Stimulated activated naive CD8-positive, alpha-beta T cell treated with anti-CD3 and anti-CD28 coated beads, Interleukin-15, amount 100 ng/mL, for 72 hours (primary cell): ENCODE data around the gene STXBP2.

Experiments
- ATAC-seq: fragments of 150-1000 bp; cut with Tn5 transposase; 2 replicates; pipeline ENCODE4 v1.10.0; 2021; ENCODE audit warnings: mild to moderate bottlenecking, moderate library complexity
- DNase-seq, 2 donors: peaks; one replicate each; pipeline ENCODE4 v3.0.0; 2021 to 2022
- H3K27ac Mint-ChIP-seq, 2 donors: one replicate each; pipeline ENCODE4 v1.8.0; 2022; ENCODE audit warnings: mild to moderate bottlenecking in 2 of 2, mixed read lengths in 2 of 2, moderate library complexity in 2 of 2
- H3K27me3 Mint-ChIP-seq: one replicate; pipeline ENCODE4 v1.8.0; 2022; ENCODE audit warnings: mixed read lengths
- H3K4me1 Mint-ChIP-seq: one replicate; pipeline ENCODE4 v1.8.0; 2022; ENCODE audit warnings: mild to moderate bottlenecking, mixed read lengths
- H3K4me3 Mint-ChIP-seq, 2 donors: one replicate each; pipeline ENCODE4 v1.8.0; 2022; ENCODE audit warnings: mild to moderate bottlenecking in 2 of 2, mixed read lengths in 2 of 2, moderate library complexity in 1 of 2
- H3K9me3 Mint-ChIP-seq, 2 donors: one replicate each; pipeline ENCODE4 v1.8.0; 2022; ENCODE audit warnings: mixed read lengths in 2 of 2

The STXBP2 gene

DNA sequence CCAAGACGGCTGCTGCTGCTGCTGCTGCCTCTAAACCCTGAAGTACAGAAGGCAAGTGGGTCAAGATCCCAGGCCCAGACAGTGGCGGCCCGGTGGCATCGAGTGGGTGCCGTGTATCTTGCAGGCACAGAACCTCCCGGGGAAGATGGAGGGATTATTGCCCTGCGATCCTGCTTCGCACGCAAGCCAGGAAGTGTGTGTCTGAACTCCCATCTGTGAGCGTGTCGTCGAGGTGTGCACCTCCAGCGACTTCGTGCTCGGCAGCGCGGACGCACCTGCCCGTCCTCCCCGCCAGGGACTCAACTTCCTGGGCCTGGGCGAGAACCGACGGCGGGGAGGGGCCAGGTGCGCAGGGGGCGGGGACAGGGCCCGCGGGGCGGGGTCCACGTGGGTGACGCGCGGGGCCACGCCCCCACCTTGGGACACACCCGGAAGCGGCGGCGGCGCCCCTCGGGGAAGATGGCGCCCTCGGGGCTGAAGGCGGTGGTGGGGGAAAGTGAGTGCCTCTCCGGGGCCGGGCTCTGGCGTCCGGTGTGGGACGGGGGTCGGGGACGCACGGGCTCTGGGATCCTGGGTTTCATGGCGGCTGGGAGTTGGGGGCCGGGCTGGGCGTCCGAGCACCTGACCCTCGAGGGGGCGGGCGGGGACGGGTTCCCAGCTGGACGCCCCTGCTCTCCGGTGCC is at the start of gene STXBP2:
Gene STXBP2, plus strand, starts transcription at position 420 of the 683 bp plus-strand sequence. Its CDS starts 40 bp downstream, at position 460.
- Mint-ChIP-seq H3K27ac (peak within 1 kb of the TSS; percentile 98 to 99), H3K27me3 (no peaks in the 10 kb centered on the region), H3K9me3 (peaks cover 6 to 9% of the 10 kb centered on the region in 2 donors), H3K4me3 (peak within 1 kb of the TSS; percentile 90 to 93), H3K4me1 (peaks cover 74% of the 10 kb centered on the region)
- ATAC-seq (peak; percentile 94), DNase-seq (peak; percentile 91 to 93)

DNA sequence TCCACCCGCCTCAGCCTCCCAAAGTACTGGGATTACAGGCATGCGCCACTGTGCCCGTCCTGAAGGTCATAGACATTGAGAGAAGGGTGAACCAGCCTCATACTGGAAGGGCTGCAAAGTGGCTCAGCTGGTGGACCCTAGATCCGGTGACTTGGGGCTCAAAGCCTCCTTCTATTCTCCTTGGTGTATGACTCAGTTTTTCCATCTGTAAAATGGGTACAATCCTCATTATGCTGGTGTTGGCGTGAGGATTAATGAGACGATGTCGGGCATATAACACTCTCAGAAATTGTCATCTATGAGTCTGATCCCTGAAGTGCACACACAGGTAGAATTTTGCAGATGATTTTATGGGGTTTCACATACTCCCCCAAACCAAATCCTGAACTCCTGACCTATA is 47.1 kb upstream of the STXBP2 start:
- DNase-seq = no peak
- peaks cover 25% of the 10 kb centered on the region for H3K27me3 Mint-ChIP-seq
- no peak overlapping the region for H3K4me3 Mint-ChIP-seq
- no peaks in the 10 kb centered on the region for H3K9me3 Mint-ChIP-seq
- no peak for ATAC-seq
- no peak overlapping the region for H3K27ac Mint-ChIP-seq
- H3K4me1 Mint-ChIP-seq = no peaks in the 10 kb centered on the region

DNA sequence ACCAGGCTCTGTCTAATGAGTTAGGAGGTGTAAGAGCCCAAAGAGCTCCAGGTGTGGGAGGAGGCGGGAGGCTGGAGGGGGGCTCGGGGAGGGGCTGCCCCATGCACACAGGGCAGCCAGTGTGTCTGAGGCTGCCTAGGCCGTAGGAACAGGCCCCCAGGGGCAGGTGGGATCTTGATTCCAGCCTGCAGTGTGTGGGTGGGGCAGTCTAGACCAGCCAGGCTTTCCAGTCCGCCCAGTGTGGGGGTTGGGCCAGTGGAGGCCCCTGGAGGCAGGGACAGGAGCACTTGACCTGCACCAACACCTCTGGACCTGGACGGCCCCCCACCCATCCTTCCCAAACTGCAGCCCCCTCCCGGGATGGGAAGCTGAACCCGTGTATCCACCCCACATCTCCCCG is 46.7 kb upstream of the STXBP2 start:
- Mint-ChIP-seq H3K4me3 (no peak overlapping the region), H3K27ac (no peak overlapping the region), H3K4me1 (peaks cover 4% of the 10 kb centered on the region)

DNA sequence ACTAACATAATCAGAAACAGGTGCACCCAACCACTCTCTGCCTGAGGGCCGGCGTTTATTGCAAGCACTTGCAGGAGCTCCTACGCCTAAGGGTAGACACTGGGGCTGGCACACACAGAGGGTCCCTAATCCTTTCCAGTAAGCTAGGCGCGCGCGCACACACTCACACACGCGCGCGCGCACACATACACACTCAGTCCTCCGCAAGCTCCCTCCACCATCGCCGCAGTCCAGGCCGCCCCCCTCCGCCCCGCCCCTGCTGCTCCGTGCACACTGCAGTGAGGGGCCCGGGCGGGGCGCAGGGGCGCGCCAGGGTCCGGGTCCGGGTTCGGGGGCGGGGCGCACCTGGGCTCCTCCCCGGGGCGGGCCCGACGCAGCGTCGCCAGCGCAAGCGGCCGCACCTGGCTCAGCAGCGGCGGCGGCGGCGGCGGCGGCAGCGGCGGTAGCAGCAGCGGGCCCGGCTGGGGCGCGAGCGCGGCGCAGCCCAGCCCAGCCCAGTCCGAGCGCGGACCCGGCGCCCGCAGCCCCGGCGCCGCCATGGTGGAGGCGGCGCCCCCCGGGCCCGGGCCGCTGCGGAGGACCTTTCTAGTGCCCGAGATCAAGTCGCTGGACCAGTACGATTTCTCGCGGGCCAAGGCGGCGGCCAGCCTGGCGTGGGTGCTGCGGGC is 41.3 kb upstream of the STXBP2 start, which contains the start of gene CAMSAP3:
Gene CAMSAP3, plus strand, starts transcription at position 398 of the 668 bp plus-strand sequence. Its CDS starts 140 bp downstream, at position 538.
- peak within 1 kb of the TSS in 1 of 2 donors; percentile 31 for H3K27ac Mint-ChIP-seq
- DNase-seq = peak; percentile 37 to 55
- H3K4me3 Mint-ChIP-seq = peak within 1 kb of the TSS; percentile 76 to 86
- peak; percentile 90 for ATAC-seq
- peaks cover 15% of the 10 kb centered on the region for H3K4me1 Mint-ChIP-seq
- peaks cover 61% of the 10 kb centered on the region for H3K27me3 Mint-ChIP-seq
- H3K9me3 Mint-ChIP-seq = peaks cover 0 to 1% of the 10 kb centered on the region in 2 donors

More for the DNA sequence above, 46.7 kb upstream of the STXBP2 start:
- H3K9me3 Mint-ChIP-seq = no peaks in the 10 kb centered on the region
- ATAC-seq (no peak), DNase-seq (no peak)
- peaks cover 29% of the 10 kb centered on the region for H3K27me3 Mint-ChIP-seq

DNA sequence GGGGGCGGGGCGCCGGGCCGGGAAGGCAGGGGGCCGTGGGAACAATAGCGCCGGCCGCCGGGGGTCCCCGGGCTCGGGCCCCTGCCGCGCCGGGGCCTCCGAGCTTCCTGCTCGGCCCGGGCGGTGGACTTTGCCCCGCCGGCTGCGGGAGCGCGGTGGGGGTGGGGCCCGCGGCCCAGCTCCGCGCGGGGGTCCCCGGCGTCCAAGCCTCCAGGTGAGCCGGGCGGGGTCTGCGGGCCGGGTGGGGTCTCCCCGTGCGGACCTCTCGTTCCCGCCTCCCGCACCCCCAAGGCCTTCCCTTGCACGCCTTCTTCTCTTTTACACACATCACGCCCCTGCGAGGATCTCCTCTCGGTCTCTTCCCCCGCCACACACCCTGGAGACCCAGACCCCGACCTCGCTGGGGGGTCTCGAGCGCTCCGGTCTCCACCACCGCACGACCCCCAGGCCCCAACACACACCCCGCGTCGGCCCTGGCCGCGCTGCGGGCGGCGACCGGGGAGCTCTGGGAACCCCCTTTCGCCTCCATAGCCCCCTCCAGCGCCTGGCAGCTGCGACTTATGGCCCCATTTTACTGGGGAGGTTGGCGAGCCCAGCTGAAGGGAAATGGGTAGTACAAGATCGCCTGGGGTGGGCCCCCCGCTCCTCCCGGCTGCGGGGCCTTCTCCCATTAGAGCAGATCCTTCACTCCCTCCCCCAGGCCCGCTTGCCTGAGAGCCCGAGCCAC is 40.5 kb upstream of the STXBP2 start:
- Mint-ChIP-seq H3K4me3 (peak overlapping the region; percentile 76 to 86), H3K9me3 (peaks cover 0 to 7% of the 10 kb centered on the region in 2 donors), H3K4me1 (peaks cover 15% of the 10 kb centered on the region), H3K27me3 (peaks cover 61% of the 10 kb centered on the region), H3K27ac (no peak overlapping the region)
- ATAC-seq (peak; percentile 29), DNase-seq (no peak)

DNA sequence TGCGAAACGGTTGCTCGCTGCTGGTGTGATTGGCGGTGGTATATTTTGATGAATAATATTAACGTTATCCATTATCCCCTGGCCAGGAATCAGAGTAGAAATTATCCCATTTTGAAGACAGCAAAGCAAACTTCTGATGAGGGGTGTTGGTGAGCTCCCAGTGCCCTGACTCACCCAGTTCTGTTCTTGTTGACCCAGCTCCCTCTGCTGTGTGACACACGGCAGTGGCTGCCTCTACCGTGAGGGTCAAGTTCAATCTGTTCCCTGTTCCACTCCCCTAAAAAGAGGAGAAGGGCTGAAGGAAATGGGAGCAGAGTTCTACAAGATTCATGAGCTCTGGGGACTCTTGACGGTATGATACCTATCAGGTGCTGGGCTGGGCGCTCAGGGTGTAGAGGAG is 39.2 kb upstream of the STXBP2 start:
- no peak overlapping the region for H3K4me3 Mint-ChIP-seq

DNA sequence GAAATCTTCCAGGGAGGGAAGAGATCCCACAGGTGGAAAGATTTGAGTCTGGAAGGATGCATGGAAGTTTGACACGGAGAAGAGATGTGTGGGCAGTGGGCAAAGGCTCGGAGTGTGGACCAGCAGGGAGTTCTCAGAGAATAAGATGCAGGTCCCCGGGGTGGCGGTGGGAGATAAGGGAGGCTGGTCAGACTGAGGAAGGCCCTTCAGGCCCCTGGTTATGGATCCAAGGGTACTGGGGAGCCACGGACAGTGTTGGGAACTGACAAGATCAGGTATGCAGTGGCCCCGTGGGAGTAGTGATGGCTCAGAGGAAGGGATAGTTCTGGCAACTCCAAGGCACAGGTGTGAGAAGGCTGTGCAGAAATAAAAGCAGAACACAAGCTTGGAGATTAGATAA is 38.7 kb upstream of the STXBP2 start:
- no peak overlapping the region for H3K4me3 Mint-ChIP-seq
- H3K4me1 Mint-ChIP-seq = peaks cover 15% of the 10 kb centered on the region

More for the DNA sequence above, 39.2 kb upstream of the STXBP2 start:
- ATAC-seq (no peak), DNase-seq (no peak)
- Mint-ChIP-seq H3K27ac (no peak overlapping the region), H3K4me1 (peaks cover 15% of the 10 kb centered on the region), H3K9me3 (peaks cover 0 to 7% of the 10 kb centered on the region in 2 donors), H3K27me3 (peaks cover 66% of the 10 kb centered on the region)

DNA sequence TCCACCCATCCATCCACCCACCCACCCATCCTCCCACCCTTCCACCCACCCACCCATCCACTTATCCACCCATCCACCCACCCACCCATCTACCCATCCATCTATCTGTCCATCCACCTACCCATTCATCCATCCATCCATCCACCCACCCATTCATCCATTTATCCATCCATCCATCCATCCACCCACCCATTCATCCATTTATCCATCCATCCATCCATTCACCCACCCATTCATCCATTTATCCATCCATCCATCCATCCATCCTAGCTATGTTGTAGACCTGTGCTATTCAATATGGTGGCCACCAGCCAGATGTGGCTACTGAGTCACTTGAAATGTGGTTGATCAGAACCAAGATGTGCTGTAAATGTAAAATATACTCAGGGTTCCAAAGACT is 36.2 kb upstream of the STXBP2 start:
- no peak for DNase-seq
- H3K27me3 Mint-ChIP-seq = peaks cover 56% of the 10 kb centered on the region

More for the DNA sequence above, 38.7 kb upstream of the STXBP2 start:
- ATAC-seq (no peak), DNase-seq (no peak)
- H3K9me3 Mint-ChIP-seq = peaks cover 0 to 7% of the 10 kb centered on the region in 2 donors
- H3K27me3 Mint-ChIP-seq = peaks cover 61% of the 10 kb centered on the region
- no peak overlapping the region for H3K27ac Mint-ChIP-seq

DNA sequence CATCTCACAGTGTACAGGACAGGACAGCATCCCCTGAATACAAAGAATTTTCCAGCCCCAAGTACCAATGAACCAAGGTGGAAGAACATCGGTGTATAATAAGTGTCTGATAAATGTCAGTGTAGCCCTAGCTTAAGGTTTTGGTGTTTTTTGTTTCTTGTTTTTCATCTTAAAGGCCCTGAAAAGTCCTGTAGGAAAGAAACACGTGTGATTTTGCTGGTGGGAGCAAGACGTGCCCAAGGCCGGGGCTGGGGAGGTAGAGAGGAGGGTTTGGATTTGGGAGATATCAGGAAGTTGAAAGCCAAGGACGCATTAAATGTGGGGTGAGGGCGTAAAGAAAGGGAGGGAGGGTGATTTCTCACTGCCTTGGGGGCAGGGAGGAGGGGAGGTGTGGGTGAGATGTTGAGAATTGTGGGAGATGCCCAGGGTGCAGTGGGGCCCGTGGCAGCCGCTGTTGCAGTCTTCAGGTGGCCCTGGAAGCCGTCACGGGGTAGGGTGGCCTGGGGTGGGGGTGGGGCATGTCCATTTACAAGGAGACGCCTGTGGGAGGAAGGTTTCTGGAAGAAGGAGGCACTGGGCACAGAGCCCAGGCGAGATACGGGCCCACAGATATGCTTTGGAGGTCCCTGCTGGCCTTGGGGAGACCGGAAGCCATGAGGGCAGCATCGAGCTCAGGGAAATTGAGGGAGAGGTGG is 34.5 kb upstream of the STXBP2 start:
- DNase-seq (no peak), ATAC-seq (no peak)
- H3K27ac Mint-ChIP-seq = no peak overlapping the region

More for the DNA sequence above, 36.2 kb upstream of the STXBP2 start:
- peaks cover 0 to 12% of the 10 kb centered on the region in 2 donors for H3K9me3 Mint-ChIP-seq
- ATAC-seq = no peak
- H3K27ac Mint-ChIP-seq = peak overlapping the region in 1 of 2 donors; percentile 72
- no peak overlapping the region for H3K4me3 Mint-ChIP-seq
- H3K4me1 Mint-ChIP-seq = peaks cover 14% of the 10 kb centered on the region

DNA sequence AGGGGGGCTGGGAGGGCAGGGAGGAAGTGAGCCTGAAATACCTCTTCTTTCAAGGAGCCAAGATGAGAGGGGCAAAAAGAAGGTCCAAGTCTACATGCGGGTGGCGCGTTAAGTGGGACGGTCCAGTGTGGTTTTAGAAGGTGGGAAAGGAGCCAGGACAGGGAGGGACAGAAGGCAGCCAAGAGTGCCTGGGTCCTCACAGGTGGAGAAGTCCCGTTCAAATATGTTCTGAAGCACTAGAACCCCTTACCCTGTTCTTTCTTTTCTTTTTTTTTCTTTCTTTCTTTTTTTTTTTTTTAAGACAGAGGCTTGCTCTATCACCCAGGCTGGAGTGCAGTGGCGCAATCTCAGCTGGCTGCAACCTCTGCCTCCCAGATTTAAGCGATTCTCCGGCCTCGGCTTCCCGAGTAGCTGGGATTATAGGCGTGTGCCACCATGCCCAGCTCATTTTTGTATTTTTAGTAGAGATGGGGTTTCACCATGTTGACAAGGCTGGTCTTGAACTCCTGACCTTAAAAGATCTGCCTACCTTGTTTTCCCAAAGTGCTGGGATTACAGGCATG is 33.9 kb upstream of the STXBP2 start:
- H3K9me3 Mint-ChIP-seq = peaks cover 0 to 13% of the 10 kb centered on the region in 2 donors
- peaks cover 6% of the 10 kb centered on the region for H3K4me1 Mint-ChIP-seq
- H3K4me3 Mint-ChIP-seq = no peak overlapping the region
- H3K27ac Mint-ChIP-seq = no peak overlapping the region
- ATAC-seq (no peak), DNase-seq (no peak)
- peaks cover 48% of the 10 kb centered on the region for H3K27me3 Mint-ChIP-seq

More for the DNA sequence above, 34.5 kb upstream of the STXBP2 start:
- H3K4me1 Mint-ChIP-seq = peaks cover 6% of the 10 kb centered on the region
- peaks cover 0 to 13% of the 10 kb centered on the region in 2 donors for H3K9me3 Mint-ChIP-seq
- no peak overlapping the region for H3K4me3 Mint-ChIP-seq
- peaks cover 54% of the 10 kb centered on the region for H3K27me3 Mint-ChIP-seq

DNA sequence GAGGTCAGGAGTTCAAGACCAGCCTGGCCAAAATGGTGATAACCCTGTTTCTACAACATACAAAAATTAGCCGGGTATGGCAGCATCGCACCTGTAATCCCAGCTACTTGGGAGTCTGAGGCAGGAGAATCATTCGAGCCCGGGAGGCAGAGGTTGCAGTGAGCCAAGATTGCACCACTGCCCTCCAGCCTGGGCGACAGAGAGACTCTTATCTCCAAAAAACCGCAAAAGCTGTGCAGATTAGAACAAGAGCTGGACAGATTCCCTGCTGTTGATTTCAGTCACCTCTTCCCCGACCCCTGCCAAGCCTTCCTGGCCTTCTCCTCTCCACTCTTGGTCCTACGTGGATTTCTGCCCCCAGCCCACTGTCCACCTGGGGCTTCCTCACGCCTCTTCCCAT is 33.0 kb upstream of the STXBP2 start:
- DNase-seq (no peak), ATAC-seq (no peak)
- Mint-ChIP-seq H3K27ac (no peak overlapping the region), H3K4me3 (no peak overlapping the region), H3K4me1 (peaks cover 6% of the 10 kb centered on the region), H3K27me3 (peaks cover 39% of the 10 kb centered on the region), H3K9me3 (peaks cover 0 to 13% of the 10 kb centered on the region in 2 donors)

DNA sequence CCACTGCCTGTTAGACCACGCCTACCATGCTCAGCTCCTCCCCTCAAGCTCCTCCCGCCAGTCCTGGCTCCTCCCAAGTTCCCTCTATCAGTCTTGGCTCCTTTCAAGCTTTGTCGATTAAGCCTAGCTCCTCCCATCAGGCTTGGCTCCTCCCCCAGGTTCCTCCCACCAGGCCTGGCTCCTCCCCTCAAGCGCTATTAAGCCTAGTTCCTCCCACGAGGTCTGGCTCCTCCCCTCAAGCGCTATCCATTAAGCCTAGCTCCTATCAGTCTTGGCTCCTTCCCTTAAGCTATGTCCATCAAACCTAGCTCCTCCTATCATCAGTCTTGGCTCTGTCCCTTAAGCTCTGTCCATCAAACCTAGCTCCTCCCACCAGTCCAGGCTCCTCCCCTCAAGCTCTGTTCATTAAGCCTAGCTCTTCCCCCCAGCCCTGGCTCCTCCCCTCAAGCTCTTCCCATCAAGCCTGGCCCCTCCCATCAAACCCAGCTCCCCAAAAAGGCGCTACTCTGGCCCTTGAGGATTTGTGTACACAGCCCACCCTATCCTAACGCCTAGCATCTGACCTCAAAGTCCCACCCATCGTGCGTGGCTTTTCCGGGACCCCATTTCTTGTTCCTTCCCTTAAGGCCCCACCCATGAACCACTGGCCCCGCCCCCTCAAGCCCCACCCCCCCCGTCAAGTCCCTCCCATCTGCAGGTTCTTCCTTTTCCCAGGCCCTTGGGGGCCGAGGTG is 31.3 kb upstream of the STXBP2 start:
- H3K27ac Mint-ChIP-seq = no peak overlapping the region
- peaks cover 6% of the 10 kb centered on the region for H3K4me1 Mint-ChIP-seq
- ATAC-seq = peak; percentile 62
- H3K9me3 Mint-ChIP-seq = peaks cover 0 to 12% of the 10 kb centered on the region in 2 donors
- H3K27me3 Mint-ChIP-seq = peaks cover 38% of the 10 kb centered on the region
- DNase-seq = peak in 1 of 2 donors; percentile 31
- no peak overlapping the region for H3K4me3 Mint-ChIP-seq

DNA sequence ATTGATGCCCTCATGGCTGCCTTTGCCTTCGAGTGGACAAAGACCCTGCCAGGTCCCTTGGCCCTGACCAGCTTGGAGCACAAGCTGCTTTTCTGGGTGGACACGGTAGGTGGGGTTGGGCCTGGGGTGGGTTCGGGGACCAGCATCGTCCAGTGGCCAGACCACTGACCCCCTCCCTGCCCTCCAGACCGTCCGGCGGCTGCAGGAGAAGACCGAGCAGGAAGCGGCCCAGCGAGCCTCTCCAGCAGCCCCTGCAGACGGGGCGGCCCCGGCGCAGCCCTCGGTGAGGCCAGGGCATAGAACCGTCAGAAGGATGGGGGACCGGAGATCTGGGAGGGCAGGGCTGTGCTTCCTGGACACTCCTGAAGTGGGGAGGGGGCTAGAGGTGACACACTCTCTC is 30.6 kb upstream of the STXBP2 start:
- no peak overlapping the region for H3K4me3 Mint-ChIP-seq
- peaks cover 6% of the 10 kb centered on the region for H3K4me1 Mint-ChIP-seq
- DNase-seq (no peak), ATAC-seq (no peak)
- H3K27me3 Mint-ChIP-seq = peaks cover 38% of the 10 kb centered on the region
- H3K9me3 Mint-ChIP-seq = peaks cover 0 to 7% of the 10 kb centered on the region in 2 donors
- no peak overlapping the region for H3K27ac Mint-ChIP-seq

DNA sequence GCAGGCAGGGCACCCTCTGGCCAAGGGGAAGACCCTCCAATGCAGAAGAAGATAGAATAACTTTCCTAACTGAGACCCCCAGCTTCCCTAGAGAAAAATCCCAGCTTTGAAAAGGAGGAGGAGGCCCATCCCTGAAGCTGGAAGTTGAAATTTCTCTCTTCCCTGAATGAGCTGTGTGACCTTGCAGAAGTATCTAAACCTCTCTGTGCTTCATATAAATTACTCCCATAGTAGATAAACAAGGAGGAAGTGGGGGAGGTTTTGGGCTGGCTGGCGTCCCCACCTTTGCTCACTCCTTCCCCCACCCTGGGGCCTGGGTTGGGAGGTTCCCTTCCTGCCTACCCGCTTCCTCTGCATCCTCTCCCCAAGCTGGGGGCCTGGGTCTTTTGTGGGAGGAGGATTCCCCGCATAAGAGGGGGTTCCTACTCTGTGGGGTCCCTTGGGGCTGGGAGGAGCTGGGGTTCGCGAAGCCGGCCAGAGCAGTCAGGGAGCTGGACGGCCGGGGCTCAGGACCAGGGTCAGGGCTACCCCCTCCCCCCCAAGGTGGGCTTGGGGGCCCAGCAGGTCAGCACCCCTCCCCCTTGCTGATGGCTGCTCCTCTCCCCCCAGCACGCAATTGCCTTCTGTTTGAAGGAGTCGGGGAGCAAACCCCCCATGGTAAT is 29.6 kb upstream of the STXBP2 start:
- DNase-seq = no peak
- peaks cover 0 to 7% of the 10 kb centered on the region in 2 donors for H3K9me3 Mint-ChIP-seq
- H3K4me3 Mint-ChIP-seq = no peak overlapping the region
- H3K27ac Mint-ChIP-seq = no peak overlapping the region
- H3K27me3 Mint-ChIP-seq = peaks cover 32% of the 10 kb centered on the region
- H3K4me1 Mint-ChIP-seq = peaks cover 6% of the 10 kb centered on the region
- no peak for ATAC-seq
